ENCODE results near the gene IFNA17. TPM values are rescaled to one million over a fixed set of nuclear protein-coding genes. Genes with fewer than 3 reads are reported as not detected.
"Not testable (repeated sequence)": the region's sequence is repeated elsewhere in the genome, so short reads cannot be mapped to it uniquely, and the experiment has no call there.

The IFNA17 gene
- total RNA-seq, 2 experiments from 2014 or later: not detected

DNA sequence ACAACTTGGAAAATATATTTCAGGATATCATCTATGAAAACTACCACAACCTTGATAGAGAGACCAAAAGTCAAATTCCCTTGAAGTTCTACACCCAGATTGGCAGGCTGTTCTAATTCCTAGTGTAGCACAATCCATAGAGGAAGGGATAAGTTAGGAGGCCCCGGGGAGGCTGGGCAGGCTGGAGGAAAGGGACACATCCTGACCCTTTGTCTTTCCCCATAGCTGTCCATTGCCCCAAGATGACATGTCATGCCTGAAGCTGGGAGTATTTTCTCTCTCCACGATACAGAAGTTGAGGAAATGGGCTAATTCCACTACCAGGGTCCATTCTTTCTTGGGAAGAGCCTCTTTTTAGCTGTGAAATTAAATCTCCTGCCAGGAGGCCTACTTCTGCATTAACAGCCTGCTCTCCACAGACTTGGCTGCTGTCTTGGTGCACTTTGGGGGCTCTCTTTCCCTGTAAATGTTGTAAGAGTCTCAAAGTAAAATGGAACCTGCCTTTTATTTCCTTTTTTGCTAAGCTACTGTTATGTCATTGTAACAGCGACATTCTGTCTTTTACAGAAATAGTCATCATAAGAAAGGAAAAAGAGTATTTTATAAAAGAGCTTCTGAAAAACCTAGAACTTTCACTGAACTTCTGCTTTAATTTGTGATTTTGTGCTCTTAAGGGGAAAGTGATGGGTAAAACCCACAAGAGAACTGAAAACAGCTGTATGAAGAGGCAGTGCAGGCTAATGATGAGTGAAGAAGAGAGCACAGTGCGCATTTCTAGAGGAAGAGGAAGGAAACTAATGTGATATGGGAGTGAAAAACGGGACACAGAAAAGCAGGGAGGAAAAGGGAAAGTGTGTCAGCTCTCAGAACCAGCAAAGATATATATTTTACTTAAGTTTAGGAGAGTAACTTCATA lies 14.4 kb downstream of the IFNA17 start:
- H3K9me3 ChIP-seq (ENCODE audit: low read length); H3K36me3 ChIP-seq (ENCODE audit: insufficient read depth, low read length); H3K4me2 ChIP-seq (ENCODE audit: low read length); CTCF ChIA-PET (ENCODE audit: unreplicated experiment); intact Hi-C loops (cut with micrococcal nuclease; ENCODE audit: unreplicated experiment); POLR2A ChIA-PET; BruUV-seq (replicated peaks); H3K79me2 ChIP-seq (ENCODE audit: insufficient read depth, low read depth, low read length); H3K27ac ChIP-seq (ENCODE audit: low read depth, low read length, poor library complexity, severe bottlenecking); H3K4me3 ChIP-seq (ENCODE audit: low read depth, low read length, poor library complexity, severe bottlenecking); H4K20me1 ChIP-seq (ENCODE audit: insufficient read depth, low read length); H3K9me2 ChIP-seq (ENCODE audit: insufficient read depth, low read length); H2AFZ ChIP-seq (ENCODE audit: low read length); H3K4me1 ChIP-seq (ENCODE audit: insufficient read depth, low read length, poor library complexity, severe bottlenecking): not testable (repeated sequence)
- DNase-seq (ENCODE audit: low spot score): peak; percentile 15
- TF ChIP-seq, protein P1, sequence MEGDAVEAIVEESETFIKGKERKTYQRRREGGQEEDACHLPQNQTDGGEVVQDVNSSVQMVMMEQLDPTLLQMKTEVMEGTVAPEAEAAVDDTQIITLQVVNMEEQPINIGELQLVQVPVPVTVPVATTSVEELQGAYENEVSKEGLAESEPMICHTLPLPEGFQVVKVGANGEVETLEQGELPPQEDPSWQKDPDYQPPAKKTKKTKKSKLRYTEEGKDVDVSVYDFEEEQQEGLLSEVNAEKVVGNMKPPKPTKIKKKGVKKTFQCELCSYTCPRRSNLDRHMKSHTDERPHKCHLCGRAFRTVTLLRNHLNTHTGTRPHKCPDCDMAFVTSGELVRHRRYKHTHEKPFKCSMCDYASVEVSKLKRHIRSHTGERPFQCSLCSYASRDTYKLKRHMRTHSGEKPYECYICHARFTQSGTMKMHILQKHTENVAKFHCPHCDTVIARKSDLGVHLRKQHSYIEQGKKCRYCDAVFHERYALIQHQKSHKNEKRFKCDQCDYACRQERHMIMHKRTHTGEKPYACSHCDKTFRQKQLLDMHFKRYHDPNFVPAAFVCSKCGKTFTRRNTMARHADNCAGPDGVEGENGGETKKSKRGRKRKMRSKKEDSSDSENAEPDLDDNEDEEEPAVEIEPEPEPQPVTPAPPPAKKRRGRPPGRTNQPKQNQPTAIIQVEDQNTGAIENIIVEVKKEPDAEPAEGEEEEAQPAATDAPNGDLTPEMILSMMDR (conservative IDR thresholded peaks at IDR 0.05; ENCODE audit: low read length): peak; percentile 69

GRCh38 chr9:21212160-21212559 lies 15.9 kb downstream of the IFNA17 start:
- intact Hi-C loops (cut with micrococcal nuclease; ENCODE audit: unreplicated experiment); DNase-seq (ENCODE audit: low spot score); H3K4me1 ChIP-seq (ENCODE audit: insufficient read depth, low read length, poor library complexity, severe bottlenecking); H3K27ac ChIP-seq (ENCODE audit: low read depth, low read length, poor library complexity, severe bottlenecking); H2AFZ ChIP-seq (ENCODE audit: low read length); POLR2A ChIA-PET; H3K9me2 ChIP-seq (ENCODE audit: insufficient read depth, low read length); H3K4me2 ChIP-seq (ENCODE audit: low read length); CTCF ChIA-PET (ENCODE audit: unreplicated experiment); BruUV-seq (replicated peaks); H3K4me3 ChIP-seq (ENCODE audit: low read depth, low read length, poor library complexity, severe bottlenecking); H4K20me1 ChIP-seq (ENCODE audit: insufficient read depth, low read length); H3K9me3 ChIP-seq (ENCODE audit: low read length); H3K36me3 ChIP-seq (ENCODE audit: insufficient read depth, low read length); H3K79me2 ChIP-seq (ENCODE audit: insufficient read depth, low read depth, low read length): not testable (repeated sequence)

DNA sequence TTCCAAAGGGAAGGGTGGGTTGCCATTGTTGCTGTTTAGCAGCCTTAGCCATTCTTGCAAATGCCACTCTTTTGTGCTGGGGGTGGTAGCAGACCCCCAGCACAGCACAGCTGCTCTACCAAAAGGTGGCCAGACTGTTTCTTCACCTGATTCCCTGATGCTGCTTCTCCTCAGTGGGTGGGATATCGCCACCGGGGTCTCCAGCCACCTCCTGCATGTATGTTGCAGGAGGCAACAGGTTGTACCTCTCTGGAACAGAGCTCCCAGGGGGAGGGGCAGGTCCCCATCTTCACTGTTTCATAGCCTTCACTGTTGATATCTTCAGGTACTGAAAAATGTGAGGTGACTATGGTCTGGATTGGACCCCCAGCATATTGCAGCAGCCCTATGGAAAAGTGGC lies 17.2 kb downstream of the IFNA17 start:
- POLR2A ChIA-PET: interaction anchor here (0.6 kb wide), 1 partner anchor 125 kb away, joined by 3 read pairs; no protein-coding TSS in a partner anchor
- H3K9me2 ChIP-seq (ENCODE audit: insufficient read depth, low read length); H3K4me2 ChIP-seq (ENCODE audit: low read length); H3K9me3 ChIP-seq (ENCODE audit: low read length); H3K27ac ChIP-seq (ENCODE audit: low read depth, low read length, poor library complexity, severe bottlenecking); BruUV-seq (replicated peaks); intact Hi-C loops (cut with micrococcal nuclease; ENCODE audit: unreplicated experiment); H3K4me3 ChIP-seq (ENCODE audit: low read depth, low read length, poor library complexity, severe bottlenecking); H3K79me2 ChIP-seq (ENCODE audit: insufficient read depth, low read depth, low read length); H3K4me1 ChIP-seq (ENCODE audit: insufficient read depth, low read length, poor library complexity, severe bottlenecking); CTCF ChIA-PET (ENCODE audit: unreplicated experiment); H3K36me3 ChIP-seq (ENCODE audit: insufficient read depth, low read length); H4K20me1 ChIP-seq (ENCODE audit: insufficient read depth, low read length); DNase-seq (ENCODE audit: low spot score); H2AFZ ChIP-seq (ENCODE audit: low read length): not testable (repeated sequence)

DNA sequence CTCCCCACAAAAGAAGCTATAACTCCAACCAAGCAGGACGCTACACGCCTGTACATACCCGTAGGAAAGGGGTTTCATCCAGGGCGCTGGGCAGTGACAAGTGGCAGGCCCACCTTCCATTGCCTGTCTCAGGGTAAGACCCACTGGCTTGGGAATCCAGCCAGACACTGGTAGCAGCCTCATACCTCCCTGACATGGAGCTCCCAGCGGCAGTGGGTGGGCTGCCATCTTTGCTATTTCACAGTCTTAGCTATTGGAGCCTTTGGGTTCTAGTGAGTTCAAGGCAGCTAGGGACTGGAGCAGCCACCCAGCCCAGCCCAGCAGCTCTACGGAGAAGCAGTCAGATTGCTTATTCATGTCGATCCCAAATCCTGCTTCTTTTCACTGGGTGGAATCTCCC lies 17.7 kb downstream of the IFNA17 start:
- Histone ChIP-seq H3K4me1 (ENCODE audit: insufficient read depth, low read length, poor library complexity, severe bottlenecking) (no peaks in the 10 kb centered on the region), H2AFZ (ENCODE audit: low read length) (no peak overlapping the region), H3K79me2 (ENCODE audit: insufficient read depth, low read depth, low read length) (no peaks in the 10 kb centered on the region), H3K27ac (ENCODE audit: low read depth, low read length, poor library complexity, severe bottlenecking) (no peak overlapping the region), H3K9me3 (ENCODE audit: low read length) (no peaks in the 10 kb centered on the region), H3K9me2 (ENCODE audit: insufficient read depth, low read length) (no peaks in the 10 kb centered on the region), H3K36me3 (ENCODE audit: insufficient read depth, low read length) (no peaks in the 10 kb centered on the region), H3K4me2 (ENCODE audit: low read length) (no peak overlapping the region), H3K4me3 (ENCODE audit: low read depth, low read length, poor library complexity, severe bottlenecking) (no peak overlapping the region), H4K20me1 (ENCODE audit: insufficient read depth, low read length) (no peaks in the 10 kb centered on the region)
- TF ChIP-seq, protein P1 (conservative IDR thresholded peaks at IDR 0.05; ENCODE audit: low read length): no peak
- no peak for TF ChIP-seq EZH2phosphoT487 (IDR thresholded peaks at IDR 0.05; ENCODE audit: borderline replicate concordance, low read depth, low read length)
- DNase-seq (ENCODE audit: low spot score): no peak
- intact Hi-C loops (cut with micrococcal nuclease; ENCODE audit: unreplicated experiment): no loop called here
- POLR2A ChIA-PET: no interaction called here
- no TSS peak for BruUV-seq (replicated peaks)
- CTCF ChIA-PET (ENCODE audit: unreplicated experiment): no interaction called here

DNA sequence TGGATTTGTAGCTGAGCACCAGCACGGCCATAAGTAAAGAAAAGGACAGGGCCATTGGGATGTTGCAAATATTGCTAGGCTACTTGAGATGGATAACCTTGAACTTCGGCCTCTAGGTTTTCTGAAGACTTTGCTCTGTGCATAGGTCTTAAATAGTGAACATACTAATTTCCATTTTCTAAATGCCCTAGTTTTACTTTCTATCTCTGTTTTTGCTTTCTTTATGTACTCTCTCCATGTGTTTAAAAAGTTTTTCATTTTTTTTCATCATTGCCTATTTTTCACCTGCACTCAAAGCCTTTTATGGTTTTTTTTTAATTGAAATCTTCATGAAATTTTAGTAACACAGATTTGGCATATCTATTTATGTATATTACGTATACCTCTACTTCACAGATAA lies 21.0 kb downstream of the IFNA17 start, which contains the start of gene IFNA10:
IFNA10 (minus strand) TSS at position 101 of the 400 bp plus-strand sequence; CDS start at position 55, 46 bp downstream.
- H3K79me2 ChIP-seq (ENCODE audit: insufficient read depth, low read depth, low read length); H4K20me1 ChIP-seq (ENCODE audit: insufficient read depth, low read length); intact Hi-C loops (cut with micrococcal nuclease; ENCODE audit: unreplicated experiment); H3K27ac ChIP-seq (ENCODE audit: low read depth, low read length, poor library complexity, severe bottlenecking); H2AFZ ChIP-seq (ENCODE audit: low read length); H3K4me2 ChIP-seq (ENCODE audit: low read length); H3K4me3 ChIP-seq (ENCODE audit: low read depth, low read length, poor library complexity, severe bottlenecking); H3K36me3 ChIP-seq (ENCODE audit: insufficient read depth, low read length); BruUV-seq (replicated peaks); DNase-seq (ENCODE audit: low spot score); H3K9me3 ChIP-seq (ENCODE audit: low read length); CTCF ChIA-PET (ENCODE audit: unreplicated experiment); H3K4me1 ChIP-seq (ENCODE audit: insufficient read depth, low read length, poor library complexity, severe bottlenecking); H3K9me2 ChIP-seq (ENCODE audit: insufficient read depth, low read length): not testable (repeated sequence)
- POLR2A ChIA-PET: interaction anchor here (0.6 to 0.7 kb wide), 3 partner anchors 328 to 1478 kb away, joined by 3 to 5 read pairs (median 3); no protein-coding TSS in a partner anchor
